Stimulated activated memory B cell treated with anti-CD40 and anti-IgM and Interleukin-4, amounts not matched to agents 10 μg/mL and 1 μg/mL and 100 μg/mL, for 72 hours (primary cell): Measurements from ENCODE around the gene FNDC3B.
"Not testable (repeated sequence)": the region's sequence is repeated elsewhere in the genome, so short reads cannot be mapped to it uniquely, and the experiment has no call there.

Source experiments
- ATAC-seq: fragments of 150-1000 bp; cut with Tn5 transposase; 2 replicates; pipeline ENCODE4 v1.10.0; 2021
- H3K27ac Mint-ChIP-seq: one replicate; pipeline ENCODE4 v1.8.0; 2022; ENCODE audit warnings: mild to moderate bottlenecking, mixed read lengths
- H3K27me3 Mint-ChIP-seq: one replicate; pipeline ENCODE4 v1.8.0; 2022; ENCODE audit warnings: mixed read lengths
- H3K36me3 Mint-ChIP-seq: one replicate; pipeline ENCODE4 v1.8.0; 2022; ENCODE audit warnings: mixed read lengths
- H3K4me1 Mint-ChIP-seq: one replicate; pipeline ENCODE4 v1.8.0; 2022; ENCODE audit warnings: mixed read lengths
- H3K4me3 Mint-ChIP-seq: one replicate; pipeline ENCODE4 v1.8.0; 2022; ENCODE audit warnings: mild to moderate bottlenecking, moderate library complexity, mixed read lengths
- H3K9me3 Mint-ChIP-seq: one replicate; pipeline ENCODE4 v1.8.0; 2022; ENCODE audit warnings: mixed read lengths

The FNDC3B gene

GRCh38 chr3:172085557-172085895 is 46.1 kb downstream of the FNDC3B start:
- Mint-ChIP-seq H3K36me3 (no peaks in the 10 kb centered on the region), H3K27me3 (no peaks in the 10 kb centered on the region), H3K27ac (no peak overlapping the region), H3K9me3 (no peaks in the 10 kb centered on the region), H3K4me1 (no peaks in the 10 kb centered on the region), H3K4me3 (no peak overlapping the region)
- no peak for ATAC-seq

GRCh38 chr3:172086071-172086470 is 46.7 kb downstream of the FNDC3B start:
- H3K9me3 Mint-ChIP-seq = no peaks in the 10 kb centered on the region

GRCh38 chr3:172087198-172087597 is 47.8 kb downstream of the FNDC3B start:
- Mint-ChIP-seq H3K27ac (no peak overlapping the region), H3K4me3 (no peak overlapping the region), H3K36me3 (no peaks in the 10 kb centered on the region), H3K4me1 (no peaks in the 10 kb centered on the region), H3K27me3 (no peaks in the 10 kb centered on the region), H3K9me3 (no peaks in the 10 kb centered on the region)
- ATAC-seq = no peak

More at GRCh38 chr3:172086071-172086470, 46.7 kb downstream of the FNDC3B start:
- H3K36me3 Mint-ChIP-seq = no peaks in the 10 kb centered on the region
- ATAC-seq = no peak
- H3K4me3 Mint-ChIP-seq = no peak overlapping the region
- no peak overlapping the region for H3K27ac Mint-ChIP-seq
- no peaks in the 10 kb centered on the region for H3K27me3 Mint-ChIP-seq
- no peaks in the 10 kb centered on the region for H3K4me1 Mint-ChIP-seq

GRCh38 chr3:172087602-172088580 is 48.5 kb downstream of the FNDC3B start:
- no peaks in the 10 kb centered on the region for H3K36me3 Mint-ChIP-seq
- no peaks in the 10 kb centered on the region for H3K4me1 Mint-ChIP-seq
- no peak for ATAC-seq
- H3K27me3 Mint-ChIP-seq = no peaks in the 10 kb centered on the region
- H3K4me3 Mint-ChIP-seq = no peak overlapping the region
- no peak overlapping the region for H3K27ac Mint-ChIP-seq
- H3K9me3 Mint-ChIP-seq = no peaks in the 10 kb centered on the region

GRCh38 chr3:172089250-172089649 is 49.9 kb downstream of the FNDC3B start:
- ATAC-seq = no peak
- Mint-ChIP-seq H3K27me3 (no peaks in the 10 kb centered on the region), H3K36me3 (no peaks in the 10 kb centered on the region), H3K4me3 (no peak overlapping the region), H3K9me3 (no peaks in the 10 kb centered on the region), H3K27ac (no peak overlapping the region), H3K4me1 (no peaks in the 10 kb centered on the region)

- H3K9me3 Mint-ChIP-seq = no peaks in the 10 kb centered on the region
- no peak overlapping the region for H3K27ac Mint-ChIP-seq
- ATAC-seq = no peak
- no peaks in the 10 kb centered on the region for H3K27me3 Mint-ChIP-seq
- no peak overlapping the region for H3K4me3 Mint-ChIP-seq
- H3K4me1 Mint-ChIP-seq = peaks cover 6% of the 10 kb centered on the region
- no peaks in the 10 kb centered on the region for H3K36me3 Mint-ChIP-seq
These were observed 50.7 kb downstream of the FNDC3B start for GRCh38 chr3:172090035-172090434.

GRCh38 chr3:172092658-172093057 is 53.3 kb downstream of the FNDC3B start:
- no peak overlapping the region for H3K4me3 Mint-ChIP-seq
- peaks cover 7% of the 10 kb centered on the region for H3K4me1 Mint-ChIP-seq
- H3K27ac Mint-ChIP-seq = no peak overlapping the region
- no peaks in the 10 kb centered on the region for H3K36me3 Mint-ChIP-seq
- no peak for ATAC-seq
- no peaks in the 10 kb centered on the region for H3K9me3 Mint-ChIP-seq
- no peaks in the 10 kb centered on the region for H3K27me3 Mint-ChIP-seq

- not testable (repeated sequence) for H3K4me1 Mint-ChIP-seq, H3K4me3 Mint-ChIP-seq, H3K27me3 Mint-ChIP-seq, H3K36me3 Mint-ChIP-seq, ATAC-seq, H3K9me3 Mint-ChIP-seq, H3K27ac Mint-ChIP-seq
These were observed 54.4 kb downstream of the FNDC3B start for GRCh38 chr3:172093581-172094443.

- H3K4me3 Mint-ChIP-seq = no peak overlapping the region
- H3K4me1 Mint-ChIP-seq = peaks cover 7% of the 10 kb centered on the region
- peak; percentile 60 for ATAC-seq
These were observed 55.5 kb downstream of the FNDC3B start for GRCh38 chr3:172094621-172095557.

GRCh38 chr3:172096881-172097420 is 57.6 kb downstream of the FNDC3B start:
- Mint-ChIP-seq H3K4me1 (peaks cover 7% of the 10 kb centered on the region), H3K4me3 (no peak overlapping the region), H3K27ac (no peak overlapping the region), H3K36me3 (no peaks in the 10 kb centered on the region), H3K9me3 (no peaks in the 10 kb centered on the region), H3K27me3 (peaks cover 13% of the 10 kb centered on the region)
- ATAC-seq = no peak

More at GRCh38 chr3:172094621-172095557, 55.5 kb downstream of the FNDC3B start:
- H3K27ac Mint-ChIP-seq = no peak overlapping the region
- H3K9me3 Mint-ChIP-seq = no peaks in the 10 kb centered on the region
- no peaks in the 10 kb centered on the region for H3K36me3 Mint-ChIP-seq
- H3K27me3 Mint-ChIP-seq = peaks cover 10% of the 10 kb centered on the region

- Mint-ChIP-seq H3K36me3 (no peaks in the 10 kb centered on the region), H3K4me1 (peaks cover 13% of the 10 kb centered on the region), H3K27me3 (peaks cover 20% of the 10 kb centered on the region), H3K9me3 (no peaks in the 10 kb centered on the region), H3K27ac (no peak overlapping the region), H3K4me3 (no peak overlapping the region)
- ATAC-seq = no peak
These were observed 58.2 kb downstream of the FNDC3B start for GRCh38 chr3:172097585-172097984.

- no peak overlapping the region for H3K27ac Mint-ChIP-seq
- H3K9me3 Mint-ChIP-seq = no peaks in the 10 kb centered on the region
- no peaks in the 10 kb centered on the region for H3K36me3 Mint-ChIP-seq
- H3K4me1 Mint-ChIP-seq = peaks cover 19% of the 10 kb centered on the region
- peaks cover 22% of the 10 kb centered on the region for H3K27me3 Mint-ChIP-seq
- H3K4me3 Mint-ChIP-seq = no peak overlapping the region
- no peak for ATAC-seq
These were observed 59.5 kb downstream of the FNDC3B start for GRCh38 chr3:172098698-172099494.

GRCh38 chr3:172099495-172099808 is 60.1 kb downstream of the FNDC3B start:
- no peak for ATAC-seq
- H3K36me3 Mint-ChIP-seq = no peaks in the 10 kb centered on the region
- H3K4me3 Mint-ChIP-seq = no peak overlapping the region
- H3K4me1 Mint-ChIP-seq = peaks cover 18% of the 10 kb centered on the region
- H3K27me3 Mint-ChIP-seq = peaks cover 26% of the 10 kb centered on the region
- no peaks in the 10 kb centered on the region for H3K9me3 Mint-ChIP-seq
- H3K27ac Mint-ChIP-seq = no peak overlapping the region

- H3K4me1 Mint-ChIP-seq = peaks cover 11% of the 10 kb centered on the region
- H3K36me3 Mint-ChIP-seq = no peaks in the 10 kb centered on the region
- H3K27me3 Mint-ChIP-seq = peaks cover 32% of the 10 kb centered on the region
- H3K27ac Mint-ChIP-seq = no peak overlapping the region
- no peak for ATAC-seq
- H3K9me3 Mint-ChIP-seq = no peaks in the 10 kb centered on the region
- no peak overlapping the region for H3K4me3 Mint-ChIP-seq
These were observed 61.1 kb downstream of the FNDC3B start for GRCh38 chr3:172100482-172100881.
